IMR-90 (cell line): ENCODE data around the gene GLCCI1. TPM values are rescaled to one million over a fixed set of nuclear protein-coding genes. Genes with fewer than 3 reads are reported as not detected.

Experiments used
- ATAC-seq: fragments of 200-7000 bp; cut with Tn5 transposase; 2 replicates; pipeline ENCODE4 v1.9.1; 2020; ENCODE audit warnings: low read depth, mild to moderate bottlenecking, moderate library complexity
- BruUV-seq: library from RNA; stranded (reverse); fragments of 400-500 nt; replicated peaks from 2 replicates; lab custom pipeline; 2021; lab: Mats Ljungman, UMichigan
- CTCF ChIA-PET: fragments of 300-600 bp; formaldehyde crosslinking; extraction: SDS; loops from one replicate; lab custom pipeline; 2021; ENCODE audit warnings: antibody characterized with exemption; lab: Yijun Ruan, JAX
- POLR2A ChIA-PET: fragments of 300-600 bp; sonication (Branson Sonifier 250); formaldehyde crosslinking; loops from one replicate; lab custom pipeline; 2022; ENCODE audit warnings: antibody characterized with exemption; ENCODE audit not compliant: unreplicated experiment; lab: Charles Lee
- DNase-seq: peaks from one replicate; pipeline ENCODE4 v3.0.0; 2013
- H2AFZ ChIP-seq: replicated peaks from 2 replicates; pipeline ENCODE3; 2013; ENCODE audit warnings: low read length, mild to moderate bottlenecking; ENCODE audit not compliant: poor library complexity
- H2AK5ac ChIP-seq: 2 replicates; pipeline ENCODE4 v1.6.1; 2013; ENCODE audit warnings: low read depth, low read length, inconsistent platforms
- H2AK9ac ChIP-seq: replicated peaks from 2 replicates; pipeline ENCODE3; 2013; ENCODE audit warnings: mild to moderate bottlenecking, low read depth, low read length, moderate library complexity; ENCODE audit not compliant: poor library complexity
- H2BK120ac ChIP-seq: 2 replicates; pipeline ENCODE4 v1.6.1; 2013; ENCODE audit warnings: low read depth, low read length, inconsistent platforms
- H2BK15ac ChIP-seq: 3 replicates; pipeline ENCODE4 v1.6.1; 2013; ENCODE audit warnings: low read depth, low read length, inconsistent platforms
- H2BK20ac ChIP-seq: 2 replicates; pipeline ENCODE4 v1.6.1; 2013; ENCODE audit warnings: low read depth, mild to moderate bottlenecking, inconsistent platforms, low read length, moderate library complexity
- H2BK5ac ChIP-seq: 2 replicates; pipeline ENCODE4 v1.6.1; 2013; ENCODE audit warnings: mild to moderate bottlenecking, low read depth, low read length, inconsistent platforms; ENCODE audit not compliant: poor library complexity, severe bottlenecking
- H3K14ac ChIP-seq: replicated peaks from 2 replicates; pipeline ENCODE4 v1.6.1; 2013; ENCODE audit warnings: low read depth, low read length, inconsistent platforms
- H3K18ac ChIP-seq: 2 replicates; pipeline ENCODE4 v1.6.1; 2013; ENCODE audit warnings: low read depth, low read length, control low read depth
- H3K23ac ChIP-seq: 2 replicates; pipeline ENCODE4 v1.6.1; 2013; ENCODE audit warnings: low read depth, low read length, inconsistent platforms
- H3K27ac ChIP-seq: 2 replicates; pipeline ENCODE4 v1.5.1; 2013; ENCODE audit warnings: mild to moderate bottlenecking, control low read depth, low read length; ENCODE audit not compliant: insufficient read depth
- H3K27me3 ChIP-seq: 2 replicates; pipeline ENCODE4 v1.6.1; 2013; ENCODE audit warnings: low read length; ENCODE audit not compliant: control insufficient read depth, insufficient read depth
- H3K36me3 ChIP-seq: 2 replicates; pipeline ENCODE4 v1.6.1; 2013; ENCODE audit warnings: low read length, mixed read lengths; ENCODE audit not compliant: control insufficient read depth, insufficient read depth
- H3K4ac ChIP-seq: 2 replicates; pipeline ENCODE4 v1.6.1; 2013; ENCODE audit warnings: low read depth, low read length, inconsistent platforms
- H3K4me1 ChIP-seq: 2 replicates; pipeline ENCODE4 v1.6.1; 2013; ENCODE audit warnings: low read length, mixed read lengths; ENCODE audit not compliant: control insufficient read depth, insufficient read depth
- H3K4me2 ChIP-seq: 2 replicates; pipeline ENCODE4 v1.6.1; 2013; ENCODE audit warnings: low read depth, mild to moderate bottlenecking, control low read depth, low read length, moderate library complexity
- H3K4me3 ChIP-seq: 2 replicates; pipeline ENCODE4 v1.5.1; 2013; ENCODE audit warnings: low read depth, mild to moderate bottlenecking, control low read depth, low read length, moderate library complexity; ENCODE audit not compliant: insufficient read depth
- H3K56ac ChIP-seq: 2 replicates; pipeline ENCODE4 v1.6.1; 2013; ENCODE audit warnings: low read length, inconsistent platforms; ENCODE audit not compliant: insufficient read depth; ENCODE audit errors: extremely low read depth
- H3K79me1 ChIP-seq, 2 experiments: 2 replicates each; pipeline ENCODE4 v1.6.1; 2013; ENCODE audit warnings: low read length in 2 of 2, inconsistent platforms in 1 of 2, low read depth in 1 of 2
- H3K9ac ChIP-seq: 2 replicates; pipeline ENCODE4 v1.6.1; 2013; ENCODE audit warnings: low read depth, low read length, control low read depth
- H3K9me1 ChIP-seq: 2 replicates; pipeline ENCODE4 v1.6.1; 2013; ENCODE audit warnings: low read length, inconsistent platforms; ENCODE audit not compliant: insufficient read depth
- H3K9me3 ChIP-seq: 2 replicates; pipeline ENCODE4 v1.6.1; 2013; ENCODE audit warnings: low read length; ENCODE audit not compliant: control insufficient read depth, insufficient read depth
- H4K20me1 ChIP-seq: 2 replicates; pipeline ENCODE4 v1.6.1; 2013; ENCODE audit warnings: low read length, inconsistent platforms; ENCODE audit not compliant: insufficient read depth
- H4K5ac ChIP-seq: 2 replicates; pipeline ENCODE4 v1.6.1; 2013; ENCODE audit warnings: mild to moderate bottlenecking, low read depth, low read length, control low read depth
- H4K8ac ChIP-seq, 2 experiments: 2 replicates each; pipeline ENCODE4 v1.6.1; 2013; ENCODE audit warnings: low read depth in 2 of 2, low read length in 2 of 2, control low read depth in 1 of 2, inconsistent platforms in 1 of 2
- H4K91ac ChIP-seq: 2 replicates; pipeline ENCODE4 v1.6.1; 2013; ENCODE audit warnings: low read depth, low read length, inconsistent platforms; ENCODE audit not compliant: insufficient read depth
- CHD1 ChIP-seq: IDR thresholded peaks from 2 replicates; pipeline ENCODE4 v1.6.1; 2012; ENCODE audit warnings: low read depth, low read length, improper control_type of control experiment
- FOS ChIP-seq: fragments of 150-350 bp; IDR thresholded peaks from 2 replicates; pipeline ENCODE4 v1.6.1; 2016; ENCODE audit warnings: low read depth, low read length
- MAFK ChIP-seq: IDR thresholded peaks from 2 replicates; pipeline ENCODE4 v1.6.1; 2012; ENCODE audit warnings: low read depth, low read length, improper control_type of control experiment
- MAZ ChIP-seq: IDR thresholded peaks from 2 replicates; pipeline ENCODE4 v1.6.1; 2012; ENCODE audit warnings: low read depth, mild to moderate bottlenecking, low read length, improper control_type of control experiment, moderate library complexity, borderline replicate concordance
- MXI1 ChIP-seq: IDR thresholded peaks from 2 replicates; pipeline ENCODE4 v1.6.1; 2012; ENCODE audit warnings: low read depth, mild to moderate bottlenecking, low read length, moderate library complexity, borderline replicate concordance
- POLR2A ChIP-seq: IDR thresholded peaks from 2 replicates; pipeline ENCODE4 v1.6.1; 2012; ENCODE audit warnings: mild to moderate bottlenecking, low read depth, low read length
- WGBS, 2 experiments: methylation state at CpG; one replicate each; pipeline versions ENCODE4 v1.1.5 to v1.1.7; 2013; ENCODE audit warnings: missing lambda C conversion rate in 2 of 2; ENCODE audit not compliant: insufficient read length in 1 of 2; ENCODE audit errors: extremely low coverage in 2 of 2; 5-methylcytosine and 5-hydroxymethylcytosine counted together
- dilution Hi-C: fragments of 300-500 bp; cut with HindIII; formaldehyde crosslinking; loops from one replicate; pipeline ENCODE4 v1.14.3; 2018; ENCODE audit warnings: low sequenced_read_pairs; ENCODE audit not compliant: unreplicated experiment
- in situ Hi-C: fragments of 300-500 bp; cut with MboI; formaldehyde crosslinking; loops from 3 replicates; pipeline ENCODE4 v1.14.3; 2019; ENCODE audit warnings: low sequenced_read_pairs, inconsistent platforms, mixed read lengths
- intact Hi-C: fragments of 100-400 bp; cut with micrococcal nuclease; formaldehyde crosslinking; loops from 2 replicates; pipeline ENCODE4 v1.10.0; 2022
- polyA plus RNA-seq, 3 experiments: library from polyadenylated mRNA; depleted of rRNA; stranded (reverse); fragments of >200 nt; gene quantifications; 2 replicates each; pipeline ENCODE4 v1.2.3, GENCODE V29; 2012; ENCODE audit warnings: low replicate concordance in 1 of 3
- total RNA-seq: library from RNA; depleted of rRNA; stranded (reverse); fragments of >200 nt; gene quantifications from 2 replicates; pipeline ENCODE4 v1.2.3, GENCODE V29; 2012
- TF ChIP-seq, protein P1 (sequence below): fragments of 150-350 bp; IDR thresholded peaks from 2 replicates; pipeline ENCODE4 v1.6.1; 2016; ENCODE audit warnings: low read depth, mild to moderate bottlenecking, low read length, moderate library complexity, borderline replicate concordance
- TF ChIP-seq, protein P2 (sequence below): fragments of 150-350 bp; IDR thresholded peaks from 2 replicates; pipeline ENCODE4 v1.6.1; 2017; ENCODE audit warnings: mild to moderate bottlenecking, antibody characterized with exemption, low read length, low read depth

Gene GLCCI1
- total and polyA plus RNA-seq, 2 of the 4 experiments (the other 2 are of a cell fraction) = 4.1 to 6.2 TPM

DNA sequence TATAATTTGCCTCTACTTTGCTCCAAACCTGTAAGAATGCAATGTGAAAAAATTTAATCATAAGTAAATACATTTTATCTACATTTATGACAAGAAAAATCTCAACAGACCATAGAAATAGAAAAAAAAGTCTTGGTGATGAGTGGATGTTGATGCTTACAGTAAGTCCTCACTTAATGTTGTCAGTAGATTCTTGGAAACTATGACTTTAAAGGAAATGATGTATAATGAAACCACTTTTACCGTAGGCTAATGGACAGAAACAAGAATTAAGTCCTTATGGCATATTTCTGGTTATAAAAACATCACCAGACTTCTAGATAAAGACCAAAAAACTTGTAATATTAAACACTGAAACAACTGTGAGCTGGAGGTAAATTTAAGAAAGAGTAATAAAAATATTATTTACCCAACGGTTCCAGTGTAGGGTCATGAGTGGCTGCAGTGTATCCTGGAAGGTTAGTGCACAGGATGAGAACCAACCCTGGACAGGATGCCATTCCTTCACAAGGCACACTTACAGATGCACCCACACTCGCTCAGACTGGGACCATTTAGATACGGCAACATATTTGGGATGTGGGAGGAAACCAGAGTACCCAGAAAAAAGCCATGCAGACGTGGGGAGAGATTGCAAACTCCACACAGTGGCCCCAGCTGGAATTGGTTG is 76.3 kb downstream of the GLCCI1 start:
- no peaks in the 10 kb centered on the region for H3K9me1 ChIP-seq
- no peak overlapping the region for H3K14ac ChIP-seq
- no peak overlapping the region for H4K8ac ChIP-seq
- H4K5ac ChIP-seq = no peak overlapping the region
- no peaks in the 10 kb centered on the region for H3K9me3 ChIP-seq
- no peak overlapping the region for H2AFZ ChIP-seq
- no peak overlapping the region for H3K27ac ChIP-seq
- H3K4me3 ChIP-seq = no peak overlapping the region
- peaks cover 0 to under 1% of the 10 kb centered on the region in 2 experiments; a peak in 1 of 4 replicates for H3K79me1 ChIP-seq
- no peak for TF ChIP-seq MXI1
- TF ChIP-seq, protein P1, sequence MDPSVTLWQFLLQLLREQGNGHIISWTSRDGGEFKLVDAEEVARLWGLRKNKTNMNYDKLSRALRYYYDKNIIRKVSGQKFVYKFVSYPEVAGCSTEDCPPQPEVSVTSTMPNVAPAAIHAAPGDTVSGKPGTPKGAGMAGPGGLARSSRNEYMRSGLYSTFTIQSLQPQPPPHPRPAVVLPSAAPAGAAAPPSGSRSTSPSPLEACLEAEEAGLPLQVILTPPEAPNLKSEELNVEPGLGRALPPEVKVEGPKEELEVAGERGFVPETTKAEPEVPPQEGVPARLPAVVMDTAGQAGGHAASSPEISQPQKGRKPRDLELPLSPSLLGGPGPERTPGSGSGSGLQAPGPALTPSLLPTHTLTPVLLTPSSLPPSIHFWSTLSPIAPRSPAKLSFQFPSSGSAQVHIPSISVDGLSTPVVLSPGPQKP = no peak
- no peak for TF ChIP-seq MAZ
- TF ChIP-seq, protein P2, sequence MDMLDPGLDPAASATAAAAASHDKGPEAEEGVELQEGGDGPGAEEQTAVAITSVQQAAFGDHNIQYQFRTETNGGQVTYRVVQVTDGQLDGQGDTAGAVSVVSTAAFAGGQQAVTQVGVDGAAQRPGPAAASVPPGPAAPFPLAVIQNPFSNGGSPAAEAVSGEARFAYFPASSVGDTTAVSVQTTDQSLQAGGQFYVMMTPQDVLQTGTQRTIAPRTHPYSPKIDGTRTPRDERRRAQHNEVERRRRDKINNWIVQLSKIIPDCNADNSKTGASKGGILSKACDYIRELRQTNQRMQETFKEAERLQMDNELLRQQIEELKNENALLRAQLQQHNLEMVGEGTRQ = no peak
- TF ChIP-seq FOS = no peak
- no peak for TF ChIP-seq CHD1
- no peak for TF ChIP-seq MAFK
- no peak for TF ChIP-seq POLR2A
- ATAC-seq = no peak
- in situ Hi-C loops = no loop called here
- H4K20me1 ChIP-seq = no peaks in the 10 kb centered on the region
- dilution Hi-C loops = no loop called here
- no peak overlapping the region for H3K56ac ChIP-seq
- intact Hi-C loops = no loop called here
- H3K4me2 ChIP-seq = no peak overlapping the region
- no peak overlapping the region for H3K9ac ChIP-seq
- H3K23ac ChIP-seq = no peak overlapping the region
- no CpG with 5 or more reads among the region's 5 CpGs for WGBS, 2 experiments
- no peak overlapping the region for H2BK120ac ChIP-seq
- H4K91ac ChIP-seq = no peak overlapping the region
- no peaks in the 10 kb centered on the region for H3K4me1 ChIP-seq
- no peak overlapping the region for H2AK5ac ChIP-seq
- peaks cover 3% of the 10 kb centered on the region; the same call in 1 of the 2 replicates for H3K36me3 ChIP-seq
- no TSS peak for BruUV-seq
- no peaks in the 10 kb centered on the region for H3K27me3 ChIP-seq
- ChIA-PET CTCF (no interaction called here), POLR2A (no interaction called here)
- H2BK15ac ChIP-seq = no peak overlapping the region
- H2BK5ac ChIP-seq = no peak overlapping the region
- no peak overlapping the region for H3K18ac ChIP-seq
- H3K4ac ChIP-seq = no peak overlapping the region
- H2AK9ac ChIP-seq = no peak overlapping the region
- no peak for DNase-seq
- H2BK20ac ChIP-seq = no peak overlapping the region
